HEK293 (cell line): ENCODE measurements around the gene TMEM131L.
A peak's percentile ranks its signal among the peaks of the same experiment; 100 is the strongest.

Experiments used
- CTCF ChIA-PET: fragments of 350-600 bp; formaldehyde crosslinking; extraction: SDS; loops from one replicate; lab custom pipeline; 2021; ENCODE audit warnings: antibody characterized with exemption; lab: Yijun Ruan, JAX
- POLR2A ChIA-PET: fragments of 300-600 bp; formaldehyde crosslinking; extraction: SDS; loops from one replicate; lab custom pipeline; 2020; ENCODE audit warnings: antibody characterized with exemption, inconsistent platforms; lab: Yijun Ruan, JAX
- H3K27ac ChIP-seq: fragments of 200-500 bp; sonication (Bioruptor generic); 2 replicates; pipeline ENCODE4 v1.5.1; 2014; ENCODE audit warnings: low read depth, low read length, control low read depth, inconsistent platforms; ENCODE audit errors: extremely low read depth
- H3K36me3 ChIP-seq, 2 experiments: fragments of 200-500 bp in 1 of 2; sonication (Bioruptor generic) in 1 of 2; 1 replicate in 1 of 2; 2 replicates in 1 of 2; pipeline ENCODE4 v1.5.1; 2014 to 2017; ENCODE audit warnings: inconsistent platforms in 2 of 2, low read length in 2 of 2; ENCODE audit not compliant: control insufficient read depth in 2 of 2, insufficient read depth in 1 of 2
- H3K4me1 ChIP-seq: fragments of 200-500 bp; sonication (Bioruptor generic); 2 replicates; pipeline ENCODE4 v1.5.1; 2014; ENCODE audit warnings: mild to moderate bottlenecking, low read length, inconsistent platforms; ENCODE audit not compliant: control insufficient read depth, insufficient read depth
- H3K4me3 ChIP-seq: 2 replicates; pipeline ENCODE4 v1.5.1; 2011; ENCODE audit warnings: low read depth, mild to moderate bottlenecking, control low read depth, low read length, moderate library complexity
- H3K9me3 ChIP-seq: fragments of 200-500 bp; sonication (Bioruptor generic); 2 replicates; pipeline ENCODE4 v1.5.1; 2014; ENCODE audit warnings: low read depth, low read length, inconsistent platforms; ENCODE audit not compliant: control insufficient read depth, insufficient read depth
- BCL6B ChIP-seq: fragments of 450-650 bp; formaldehyde crosslinking; IDR thresholded peaks from 2 replicates; pipeline ENCODE4 v1.5.1; 2017; ENCODE audit warnings: missing biosample characterization, missing genetic modification characterization
- GFI1B ChIP-seq: fragments of 450-650 bp; formaldehyde crosslinking; IDR thresholded peaks from 2 replicates; pipeline ENCODE4 v1.5.1; 2016; ENCODE audit warnings: missing biosample characterization, missing genetic modification characterization
- HOXC10 ChIP-seq: sonication (generic); formaldehyde crosslinking; IDR thresholded peaks from 2 replicates; pipeline ENCODE4 v1.8.1; 2023; ENCODE audit warnings: mild to moderate bottlenecking, missing genetic modification reagents
- HOXD13 ChIP-seq: sonication (generic); formaldehyde crosslinking; IDR thresholded peaks from 2 replicates; pipeline ENCODE4 v1.8.0; 2022; ENCODE audit warnings: missing genetic modification reagents, borderline replicate concordance
- TCF7L2 ChIP-seq: IDR thresholded peaks from 2 replicates; pipeline ENCODE4 v1.6.1; 2011; ENCODE audit warnings: low read depth, mild to moderate bottlenecking, inconsistent platforms, low read length, moderate library complexity, borderline replicate concordance
- TRIM28 ChIP-seq: IDR thresholded peaks from 2 replicates; pipeline ENCODE4 v1.6.1; 2011; ENCODE audit warnings: low read length, control low read depth, borderline replicate concordance
- ZFP41 ChIP-seq: fragments of 450-650 bp; formaldehyde crosslinking; IDR thresholded peaks from 2 replicates; pipeline ENCODE4 v1.5.1; 2016; ENCODE audit warnings: missing biosample characterization, missing genetic modification characterization, borderline replicate concordance
- ZNF10 ChIP-seq: fragments of 450-650 bp; formaldehyde crosslinking; IDR thresholded peaks from 2 replicates; pipeline ENCODE4 v1.5.1; 2017; ENCODE audit warnings: missing biosample characterization, missing genetic modification characterization
- ZNF274 ChIP-seq, 2 experiments: fragments of 200-500 bp in 1 of 2; fragments of 450-650 bp in 1 of 2; sonication (Bioruptor generic) in 1 of 2; formaldehyde crosslinking in 1 of 2; IDR thresholded peaks; 2 replicates each; pipeline versions ENCODE4 v1.5.1 to v1.6.1; 2014 to 2016; ENCODE audit warnings: borderline replicate concordance in 1 of 2, inconsistent platforms in 1 of 2, low read length in 1 of 2, missing biosample characterization in 1 of 2, missing genetic modification characterization in 1 of 2
- ZNF280D ChIP-seq: fragments of 450-650 bp; formaldehyde crosslinking; IDR thresholded peaks from 2 replicates; pipeline ENCODE4 v1.5.1; 2016; ENCODE audit warnings: missing biosample characterization, missing genetic modification characterization
- ZNF302 ChIP-seq: fragments of 450-650 bp; formaldehyde crosslinking; IDR thresholded peaks from 2 replicates; pipeline ENCODE4 v1.5.1; 2016; ENCODE audit warnings: missing biosample characterization, missing genetic modification characterization, low read depth
- ZNF37A ChIP-seq: fragments of 450-650 bp; IDR thresholded peaks from 2 replicates; pipeline ENCODE4 v1.5.1; 2018; ENCODE audit warnings: missing biosample characterization, missing genetic modification characterization
- ZNF416 ChIP-seq: fragments of 450-650 bp; formaldehyde crosslinking; IDR thresholded peaks from 2 replicates; pipeline ENCODE4 v1.5.1; 2016; ENCODE audit warnings: missing biosample characterization, missing genetic modification characterization
- ZNF48 ChIP-seq: fragments of 450-650 bp; formaldehyde crosslinking; IDR thresholded peaks from 2 replicates; pipeline ENCODE4 v1.5.1; 2016; ENCODE audit warnings: missing biosample characterization, missing genetic modification characterization
- ZNF544 ChIP-seq: fragments of 450-650 bp; formaldehyde crosslinking; IDR thresholded peaks from 2 replicates; pipeline ENCODE4 v1.5.0; 2017; ENCODE audit warnings: missing biosample characterization, missing genetic modification characterization
- ZNF600 ChIP-seq: fragments of 450-650 bp; formaldehyde crosslinking; IDR thresholded peaks from 2 replicates; pipeline ENCODE4 v1.5.1; 2016; ENCODE audit warnings: missing biosample characterization, missing genetic modification characterization
- ZNF707 ChIP-seq: fragments of 450-650 bp; formaldehyde crosslinking; IDR thresholded peaks from 2 replicates; pipeline ENCODE4 v1.5.1; 2016; ENCODE audit warnings: missing biosample characterization, missing genetic modification characterization
- ZNF768 ChIP-seq: fragments of 450-650 bp; formaldehyde crosslinking; IDR thresholded peaks from 2 replicates; pipeline ENCODE4 v1.5.1; 2018; ENCODE audit warnings: missing biosample characterization, mild to moderate bottlenecking, missing genetic modification characterization
- ZXDB ChIP-seq: fragments of 450-650 bp; formaldehyde crosslinking; IDR thresholded peaks from 2 replicates; pipeline ENCODE4 v1.5.1; 2016; ENCODE audit warnings: missing biosample characterization, missing genetic modification characterization
- TF ChIP-seq, protein P1 (sequence below): fragments of 450-650 bp; formaldehyde crosslinking; IDR thresholded peaks from 2 replicates; pipeline ENCODE4 v1.5.1; 2016; ENCODE audit warnings: missing biosample characterization, missing genetic modification characterization
- TF ChIP-seq, protein P2 (sequence below): sonication (generic); formaldehyde crosslinking; IDR thresholded peaks from 2 replicates; pipeline ENCODE4 v1.8.1; 2022; ENCODE audit warnings: mild to moderate bottlenecking, moderate library complexity, missing genetic modification reagents

The TMEM131L gene

GRCh38 chr4:153524682-153525081 is 58.5 kb downstream of the TMEM131L start:
- Histone ChIP-seq H3K4me1 (peaks cover 11% of the 10 kb centered on the region), H3K36me3 (no peaks in the 10 kb centered on the region)
- CTCF ChIA-PET: no interaction called here

GRCh38 chr4:153527690-153528089 is 61.5 kb downstream of the TMEM131L start:
- Histone ChIP-seq H3K9me3 (no peaks in the 10 kb centered on the region), H3K4me3 (no peak overlapping the region), H3K27ac (no peak overlapping the region), H3K4me1 (peaks cover 11% of the 10 kb centered on the region), H3K36me3 (no peaks in the 10 kb centered on the region)
- ChIA-PET POLR2A (no interaction called here), CTCF (no interaction called here)
- TF ChIP-seq ZNF10 (tag by site-specific recombination): no peak
- no peak for TF ChIP-seq TCF7L2
- no peak for TF ChIP-seq ZNF544 (tag by site-specific recombination)
- TF ChIP-seq ZNF416: no peak
- TF ChIP-seq GFI1B: no peak

More at GRCh38 chr4:153524682-153525081, 58.5 kb downstream of the TMEM131L start:
- no peak for TF ChIP-seq TRIM28
- TF ChIP-seq, protein P1, sequence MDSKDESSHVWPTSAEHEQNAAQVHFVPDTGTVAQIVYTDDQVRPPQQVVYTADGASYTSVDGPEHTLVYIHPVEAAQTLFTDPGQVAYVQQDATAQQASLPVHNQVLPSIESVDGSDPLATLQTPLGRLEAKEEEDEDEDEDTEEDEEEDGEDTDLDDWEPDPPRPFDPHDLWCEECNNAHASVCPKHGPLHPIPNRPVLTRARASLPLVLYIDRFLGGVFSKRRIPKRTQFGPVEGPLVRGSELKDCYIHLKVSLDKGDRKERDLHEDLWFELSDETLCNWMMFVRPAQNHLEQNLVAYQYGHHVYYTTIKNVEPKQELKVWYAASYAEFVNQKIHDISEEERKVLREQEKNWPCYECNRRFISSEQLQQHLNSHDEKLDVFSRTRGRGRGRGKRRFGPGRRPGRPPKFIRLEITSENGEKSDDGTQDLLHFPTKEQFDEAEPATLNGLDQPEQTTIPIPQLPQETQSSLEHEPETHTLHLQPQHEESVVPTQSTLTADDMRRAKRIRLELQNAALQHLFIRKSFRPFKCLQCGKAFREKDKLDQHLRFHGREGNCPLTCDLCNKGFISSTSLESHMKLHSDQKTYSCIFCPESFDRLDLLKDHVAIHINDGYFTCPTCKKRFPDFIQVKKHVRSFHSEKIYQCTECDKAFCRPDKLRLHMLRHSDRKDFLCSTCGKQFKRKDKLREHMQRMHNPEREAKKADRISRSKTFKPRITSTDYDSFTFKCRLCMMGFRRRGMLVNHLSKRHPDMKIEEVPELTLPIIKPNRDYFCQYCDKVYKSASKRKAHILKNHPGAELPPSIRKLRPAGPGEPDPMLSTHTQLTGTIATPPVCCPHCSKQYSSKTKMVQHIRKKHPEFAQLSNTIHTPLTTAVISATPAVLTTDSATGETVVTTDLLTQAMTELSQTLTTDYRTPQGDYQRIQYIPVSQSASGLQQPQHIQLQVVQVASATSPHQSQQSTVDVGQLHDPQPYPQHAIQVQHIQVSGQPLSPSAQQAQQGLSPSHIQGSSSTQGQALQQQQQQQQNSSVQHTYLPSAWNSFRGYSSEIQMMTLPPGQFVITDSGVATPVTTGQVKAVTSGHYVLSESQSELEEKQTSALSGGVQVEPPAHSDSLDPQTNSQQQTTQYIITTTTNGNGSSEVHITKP (tag by site-specific recombination): 0 out of 2 replicates have a peak, but pooled peaks have one; percentile 24
- no peak for TF ChIP-seq ZNF600 (tag by site-specific recombination)
- no peak for TF ChIP-seq ZNF48 (tag by site-specific recombination)
- TF ChIP-seq ZXDB: no peak
- no peak for TF ChIP-seq ZNF280D
- Histone ChIP-seq H3K27ac (no peak overlapping the region), H3K4me3 (no peak overlapping the region), H3K9me3 (no peaks in the 10 kb centered on the region)
- POLR2A ChIA-PET: no interaction called here

DNA sequence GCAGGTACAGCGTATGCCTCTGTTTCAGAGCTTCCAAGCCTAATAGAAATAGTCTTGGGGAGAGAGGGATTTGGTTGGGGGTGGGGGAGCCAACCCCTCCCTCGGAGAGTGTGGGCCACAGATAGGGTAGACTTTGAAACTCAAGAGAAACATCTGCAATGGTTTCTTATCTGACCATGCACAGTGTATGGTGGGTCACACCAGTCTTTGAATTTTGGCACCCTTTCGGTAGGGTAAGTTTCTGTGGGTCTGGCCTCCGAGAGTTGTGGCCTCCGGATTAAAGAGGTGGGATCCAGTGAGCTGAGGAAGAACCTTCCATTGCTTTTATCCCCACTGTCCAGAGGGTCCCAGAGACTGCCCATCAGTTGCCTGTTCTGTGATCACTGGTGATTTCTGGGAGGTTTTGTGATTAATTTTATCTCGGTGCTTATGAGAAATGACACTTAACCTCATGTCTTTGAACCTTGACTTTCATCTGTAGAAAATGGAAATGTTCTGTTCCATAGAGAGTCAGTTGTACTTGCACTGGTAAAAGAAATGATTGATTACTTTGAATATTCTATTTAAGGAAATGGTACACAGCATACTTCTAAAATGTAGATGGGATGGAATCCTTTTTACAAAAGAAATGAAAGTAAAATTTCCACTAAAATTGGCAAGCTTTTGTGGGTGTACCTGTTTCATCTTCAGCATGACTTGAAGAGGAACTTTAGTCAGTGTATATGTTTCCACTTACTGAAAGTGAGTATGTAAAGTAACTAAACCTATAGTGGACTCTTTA is 62.7 kb downstream of the TMEM131L start:
- Histone ChIP-seq H3K4me3 (no peak overlapping the region), H3K36me3 (no peaks in the 10 kb centered on the region), H3K27ac (no peak overlapping the region), H3K9me3 (no peaks in the 10 kb centered on the region), H3K4me1 (peaks cover 5% of the 10 kb centered on the region; the same call in 1 of the 2 replicates)
- ChIA-PET CTCF (no interaction called here), POLR2A (no interaction called here)
- TF ChIP-seq HOXC10 (CRISPR knock-in tag) (no peak), ZNF707 (tag by site-specific recombination) (no peak), HOXD13 (CRISPR knock-in tag) (no peak), ZNF768 (tag by site-specific recombination) (no peak), ZNF544 (tag by site-specific recombination) (no peak), ZNF274 (IDR thresholded peaks at IDR 0.05; ENCODE audit: low read length) (no peak), ZNF274 (tag by site-specific recombination; IDR thresholded peaks at IDR 0.05; ENCODE audit: borderline replicate concordance) (no peak), TCF7L2 (no peak), ZFP41 (tag by site-specific recombination) (no peak), ZNF302 (tag by site-specific recombination) (no peak), ZNF37A (tag by site-specific recombination) (no peak), BCL6B (tag by site-specific recombination) (no peak)
- TF ChIP-seq, protein P2, sequence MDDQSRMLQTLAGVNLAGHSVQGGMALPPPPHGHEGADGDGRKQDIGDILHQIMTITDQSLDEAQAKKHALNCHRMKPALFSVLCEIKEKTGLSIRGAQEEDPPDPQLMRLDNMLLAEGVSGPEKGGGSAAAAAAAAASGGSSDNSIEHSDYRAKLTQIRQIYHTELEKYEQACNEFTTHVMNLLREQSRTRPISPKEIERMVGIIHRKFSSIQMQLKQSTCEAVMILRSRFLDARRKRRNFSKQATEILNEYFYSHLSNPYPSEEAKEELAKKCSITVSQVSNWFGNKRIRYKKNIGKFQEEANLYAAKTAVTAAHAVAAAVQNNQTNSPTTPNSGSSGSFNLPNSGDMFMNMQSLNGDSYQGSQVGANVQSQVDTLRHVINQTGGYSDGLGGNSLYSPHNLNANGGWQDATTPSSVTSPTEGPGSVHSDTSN: no peak
